Tracheal epithelial cell (primary cell): Measurements from ENCODE around the gene CD3E. TPM values are rescaled to one million over a fixed set of nuclear protein-coding genes. Genes with fewer than 3 reads are reported as not detected.

Experiments used
- total RNA-seq: library from RNA; depleted of rRNA; stranded (reverse); fragments of >200 nt; gene quantifications from 2 replicates; pipeline ENCODE4 v1.2.1, GENCODE V29; 2014

The CD3E gene
- total RNA-seq: not detected in 2 replicates

GRCh38 chr11:118304568-118305248 is at the start of gene CD3E:
Gene CD3E (plus strand): TSS chr11:118304730. CDS start chr11:118304953, 223 bp downstream.

DNA sequence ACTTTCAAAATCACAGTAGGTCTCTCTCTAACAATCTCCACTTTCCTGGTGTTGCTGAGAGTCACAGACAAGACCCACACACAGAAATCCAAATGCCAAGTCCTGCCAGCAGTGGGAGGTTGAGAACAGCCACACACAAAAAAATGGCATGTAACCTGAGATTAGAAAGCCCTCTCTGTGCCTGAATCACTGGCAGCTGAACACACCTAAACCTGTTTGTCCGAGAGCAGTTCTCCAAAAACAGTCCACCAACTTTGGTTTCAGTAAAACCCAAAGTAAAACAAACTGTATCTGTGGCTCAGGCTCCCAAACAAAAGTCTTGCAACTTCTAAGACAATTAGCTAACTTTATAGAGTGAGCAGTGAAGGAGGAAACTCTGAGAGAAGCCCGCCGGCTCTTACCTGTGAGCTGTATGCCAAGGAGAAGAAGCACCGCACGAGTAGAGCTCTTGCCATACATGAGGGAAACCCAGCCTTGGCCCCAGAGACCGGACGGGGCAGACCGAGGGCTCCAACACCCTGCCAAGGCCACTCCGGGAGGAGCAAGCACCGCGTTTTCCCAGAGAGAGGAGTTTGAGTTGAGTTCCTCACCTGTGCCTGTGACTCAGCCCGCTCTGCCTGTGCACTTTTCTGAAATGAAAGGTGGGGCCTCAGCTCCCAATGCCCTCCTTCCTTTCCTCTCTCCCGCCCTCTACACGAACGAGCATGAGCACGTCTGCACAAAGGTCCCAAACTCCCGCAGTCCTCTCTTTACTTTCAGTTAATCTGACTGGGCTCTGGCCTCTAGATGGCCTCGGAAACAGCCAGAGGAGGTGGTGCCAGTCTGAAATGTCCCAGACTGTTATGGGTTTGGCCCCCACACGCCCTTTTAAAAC is 40.6 kb upstream of the CD3E start, which contains the start of gene MPZL2:
Gene MPZL2 (minus strand): TSS at position 603 of the 874 bp plus-strand sequence. CDS start 144 bp downstream, at position 459.

GRCh38 chr11:118342503-118343161 is 38.1 kb downstream of the CD3E start, which contains the start of gene CD3D:
Gene CD3D (minus strand): TSS chr11:118342705. CDS start chr11:118342607, 98 bp downstream.

DNA sequence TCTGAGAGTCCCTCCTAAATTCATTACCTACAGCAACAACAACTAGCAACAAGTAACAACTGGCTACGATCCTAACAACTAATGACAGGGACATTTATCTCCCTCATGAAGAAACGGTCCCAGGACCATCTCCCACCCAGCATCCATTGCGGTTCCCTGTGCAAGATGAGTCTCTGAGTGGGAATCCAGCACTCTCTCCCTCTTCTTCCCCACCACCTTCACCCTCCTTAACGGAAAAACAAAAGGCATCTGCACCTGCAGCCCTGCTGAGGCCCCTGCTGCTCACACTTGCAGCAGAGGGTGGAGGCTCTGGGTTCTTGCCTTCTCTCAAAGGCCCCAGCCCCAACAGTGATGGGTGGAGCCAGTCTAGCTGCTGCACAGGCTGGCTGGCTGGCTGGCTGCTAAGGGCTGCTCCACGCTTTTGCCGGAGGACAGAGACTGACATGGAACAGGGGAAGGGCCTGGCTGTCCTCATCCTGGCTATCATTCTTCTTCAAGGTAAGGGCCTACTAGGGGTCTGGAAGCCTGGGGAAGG is 39.5 kb downstream of the CD3E start, which contains the start of gene CD3G:
Gene CD3G (plus strand): TSS at position 364 of the 535 bp plus-strand sequence. CDS start 80 bp downstream, at position 444.

DNA sequence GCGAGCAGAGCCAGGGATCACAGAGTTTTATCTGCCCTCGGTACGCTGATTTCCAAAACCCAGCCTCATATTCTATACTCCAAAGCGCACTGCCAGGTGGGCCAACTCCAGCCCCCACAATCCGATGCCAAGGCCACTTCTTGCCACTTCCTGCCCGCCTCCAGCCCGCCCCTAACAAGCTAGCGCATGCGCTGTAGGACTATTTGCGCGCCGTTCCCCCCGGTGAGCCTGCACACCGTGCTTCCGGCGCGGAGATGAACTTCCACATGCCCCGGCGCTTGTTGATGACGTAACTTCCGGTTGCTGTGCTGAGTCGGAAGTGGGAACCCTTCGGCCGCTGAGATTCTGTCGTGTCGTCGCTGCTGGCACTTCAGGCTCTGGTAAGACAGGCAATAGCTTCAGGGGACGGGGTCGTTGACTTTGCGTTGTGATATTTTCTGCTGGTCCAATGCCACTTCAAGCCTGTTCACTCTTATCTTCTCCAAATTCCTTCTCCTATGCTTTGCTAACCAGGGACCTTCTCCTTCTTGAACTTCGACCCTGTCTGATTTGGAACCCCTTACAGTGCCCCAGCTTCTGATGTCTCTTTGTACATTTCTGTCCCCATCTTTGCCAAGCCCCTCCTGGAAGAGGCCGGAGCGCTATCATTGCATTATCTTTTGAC is 54.9 kb downstream of the CD3E start, which contains the start of gene UBE4A:
Gene UBE4A (plus strand): TSS at position 306 of the 664 bp plus-strand sequence. CDS start 5,481 bp downstream, outside the sequence.

Other genes with a start within 250 kb of the CD3E start
- gene TMPRSS4, start 227.7 kb upstream of the CD3E start, total RNA-seq: 48.7 and 86.1 TPM in 2 replicates
- under 0.01 TPM in 1 of 2 replicates, not detected in the other for gene SMIM35, start 217.8 kb upstream of the CD3E start, total RNA-seq
- 0.43 and 3.4 TPM in 2 replicates for gene SCN4B, start 151.9 kb upstream of the CD3E start, total RNA-seq
- 0.21 and 0.24 TPM in 2 replicates for gene SCN2B, start 128.1 kb upstream of the CD3E start, total RNA-seq
- not detected in 2 replicates for gene JAML, start 79.7 kb upstream of the CD3E start, total RNA-seq
- 28.2 and 34.3 TPM in 2 replicates for gene MPZL3, start 52.4 kb upstream of the CD3E start, total RNA-seq
- 72.3 and 106 TPM in 2 replicates for gene MPZL2, start 40.4 kb upstream of the CD3E start, total RNA-seq
- not detected in 2 replicates for gene CD3D, start 38.0 kb downstream of the CD3E start, total RNA-seq
- gene CD3G, start 39.6 kb downstream of the CD3E start, total RNA-seq: not detected in 2 replicates
- gene UBE4A, start 54.9 kb downstream of the CD3E start, total RNA-seq: 22.6 and 23.1 TPM in 2 replicates
- gene ATP5MG, start 96.9 kb downstream of the CD3E start, total RNA-seq: 40.5 and 54.1 TPM in 2 replicates
- 15.2 and 17.1 TPM in 2 replicates for gene KMT2A, start 131.8 kb downstream of the CD3E start, total RNA-seq
- 1.1 and 1.7 TPM in 2 replicates for gene TTC36, start 222.7 kb downstream of the CD3E start, total RNA-seq
- 38.3 and 46.9 TPM in 2 replicates for gene TMEM25, start 226.5 kb downstream of the CD3E start, total RNA-seq